AG09309 (cell line): ENCODE data around the gene GSAP.

Source experiments
- DNase-seq: peaks from one replicate; pipeline ENCODE4 v3.0.0-alpha.2; 2010; ENCODE audit warnings: low read depth
- H3K4me3 ChIP-seq: 2 replicates; pipeline ENCODE4 v1.5.1; 2011; ENCODE audit warnings: mild to moderate bottlenecking, low read depth, low read length, moderate library complexity; ENCODE audit not compliant: control insufficient read depth
- CTCF ChIP-seq: IDR thresholded peaks from 2 replicates; pipeline ENCODE4 v1.5.1; 2011; ENCODE audit warnings: mild to moderate bottlenecking, low read depth, low read length, inconsistent platforms; ENCODE audit not compliant: insufficient read depth, control insufficient read depth; ENCODE audit errors: missing control alignments

The GSAP gene

GRCh38 chr7:77441046-77441445, 24.9 kb upstream of the GSAP start:
- DNase-seq, result no peak
- TF ChIP-seq CTCF, result no peak
- no peak overlapping the region for H3K4me3 ChIP-seq

GRCh38 chr7:77439572-77439971, 23.4 kb upstream of the GSAP start:
- no peak for DNase-seq
- H3K4me3 ChIP-seq, result no peak overlapping the region
- TF ChIP-seq CTCF, result peak; percentile 35

GRCh38 chr7:77438131-77438530, 22.0 kb upstream of the GSAP start:
- H3K4me3 ChIP-seq, result no peak overlapping the region
- TF ChIP-seq CTCF, result no peak
- DNase-seq, result no peak

- no peak overlapping the region for H3K4me3 ChIP-seq
- no peak for TF ChIP-seq CTCF
- no peak for DNase-seq
These were observed 18.6 kb upstream of the GSAP start for GRCh38 chr7:77434570-77435275.

GRCh38 chr7:77433901-77434300, 17.8 kb upstream of the GSAP start:
- no peak for TF ChIP-seq CTCF
- H3K4me3 ChIP-seq, result no peak overlapping the region
- no peak for DNase-seq

GRCh38 chr7:77430927-77431326, 14.8 kb upstream of the GSAP start:
- H3K4me3 ChIP-seq, result no peak overlapping the region
- DNase-seq, result no peak
- no peak for TF ChIP-seq CTCF
